ENCODE results near the gene VAPA. TPM values are rescaled to one million over a fixed set of nuclear protein-coding genes. Genes with fewer than 3 reads are reported as not detected.

The VAPA gene, protein sequence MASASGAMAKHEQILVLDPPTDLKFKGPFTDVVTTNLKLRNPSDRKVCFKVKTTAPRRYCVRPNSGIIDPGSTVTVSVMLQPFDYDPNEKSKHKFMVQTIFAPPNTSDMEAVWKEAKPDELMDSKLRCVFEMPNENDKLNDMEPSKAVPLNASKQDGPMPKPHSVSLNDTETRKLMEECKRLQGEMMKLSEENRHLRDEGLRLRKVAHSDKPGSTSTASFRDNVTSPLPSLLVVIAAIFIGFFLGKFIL
- total RNA-seq = 100 to 1,000 TPM; 162 to 201 TPM

DNA sequence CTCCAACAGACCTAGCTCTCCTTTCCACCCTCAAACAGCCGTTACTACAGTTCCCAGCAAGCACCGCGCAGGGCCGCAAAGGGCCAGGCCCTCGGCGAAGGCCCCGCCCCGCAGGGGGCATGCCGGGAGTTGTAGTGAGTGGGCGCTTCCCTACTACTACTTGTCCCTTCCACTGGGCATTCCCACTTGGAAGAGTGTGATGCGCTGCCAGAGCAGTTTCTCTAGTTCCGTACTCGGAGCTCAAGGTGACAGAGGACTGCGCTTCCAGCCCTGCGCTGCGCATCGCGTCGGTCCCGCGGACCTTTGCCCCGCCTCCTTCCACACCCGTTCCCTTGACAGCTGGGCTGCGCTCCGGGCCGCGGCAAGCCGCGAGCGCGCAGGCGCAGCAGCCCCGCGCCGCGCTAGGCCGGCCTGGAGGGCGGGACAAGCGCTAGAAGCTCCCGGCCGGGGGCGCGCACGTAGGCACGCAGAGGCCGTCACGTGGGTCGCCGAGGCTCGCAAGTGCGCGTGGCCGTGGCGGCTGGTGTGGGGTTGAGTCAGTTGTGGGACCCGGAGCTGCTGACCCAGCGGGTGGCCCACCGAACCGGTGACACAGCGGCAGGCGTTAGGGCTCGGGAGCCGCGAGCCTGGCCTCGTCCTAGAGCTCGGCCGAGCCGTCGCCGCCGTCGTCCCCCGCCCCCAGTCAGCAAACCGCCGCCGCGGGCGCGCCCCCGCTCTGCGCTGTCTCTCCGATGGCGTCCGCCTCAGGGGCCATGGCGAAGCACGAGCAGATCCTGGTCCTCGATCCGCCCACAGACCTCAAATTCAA, at the start of gene VAPA:
Gene VAPA, plus strand, starts transcription at position 491 of the 808 bp plus-strand sequence. Its CDS starts 241 bp downstream, at position 732.
- H3K27ac Mint-ChIP-seq = peak within 1 kb of the TSS; percentile 95
- peaks cover 0 to 7% of the 10 kb centered on the region in 2 donors for H3K9me3 Mint-ChIP-seq
- peaks cover 12 to 29% of the 10 kb centered on the region in 2 donors for H3K36me3 Mint-ChIP-seq
- DNase-seq (ENCODE audit: low spot score in 2 of 2) = peak; percentile 91 to 98
- peak; percentile 79 to 86 for ATAC-seq

DNA sequence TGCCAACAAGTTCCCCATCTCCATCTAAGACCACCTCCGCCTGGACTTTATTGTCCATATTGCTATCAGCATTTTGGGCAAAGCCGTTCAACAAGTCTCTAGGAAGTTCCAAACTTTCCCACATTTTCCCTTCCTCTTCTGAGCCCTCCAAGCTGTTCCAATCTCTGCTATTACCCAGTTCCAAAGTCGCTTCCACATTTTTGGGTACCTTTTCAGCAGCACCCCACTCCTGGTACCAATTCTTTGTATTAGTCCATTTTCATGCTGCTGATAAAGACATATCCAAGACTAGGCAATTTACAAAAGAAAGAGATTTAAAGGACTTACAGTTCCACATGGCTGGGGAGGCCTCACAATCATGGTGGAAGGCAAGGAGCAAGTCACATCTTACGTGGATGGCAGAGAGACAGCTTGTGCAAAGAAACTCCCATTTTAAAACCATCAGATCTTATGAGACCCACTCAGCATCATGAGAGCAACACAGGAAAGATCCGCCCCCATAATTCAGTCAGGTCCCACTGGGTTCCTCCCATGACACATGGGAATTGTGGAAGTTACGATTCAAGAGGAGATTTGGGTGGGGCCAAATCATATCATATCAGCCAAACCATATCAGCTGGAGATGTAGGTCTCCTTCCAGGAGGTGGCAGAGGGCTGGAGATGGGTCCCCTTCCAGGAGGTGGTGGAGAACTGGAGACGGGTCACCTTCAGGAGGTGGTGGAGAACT, 47.9 kb upstream of the VAPA start:
- ATAC-seq (no peak), DNase-seq (ENCODE audit: low spot score in 2 of 2) (no peak)
- peaks cover 10 to 14% of the 10 kb centered on the region in 2 donors for H3K9me3 Mint-ChIP-seq
- H3K36me3 Mint-ChIP-seq = peaks cover 13 to 14% of the 10 kb centered on the region in 2 donors
- H3K27ac Mint-ChIP-seq = no peak overlapping the region

DNA sequence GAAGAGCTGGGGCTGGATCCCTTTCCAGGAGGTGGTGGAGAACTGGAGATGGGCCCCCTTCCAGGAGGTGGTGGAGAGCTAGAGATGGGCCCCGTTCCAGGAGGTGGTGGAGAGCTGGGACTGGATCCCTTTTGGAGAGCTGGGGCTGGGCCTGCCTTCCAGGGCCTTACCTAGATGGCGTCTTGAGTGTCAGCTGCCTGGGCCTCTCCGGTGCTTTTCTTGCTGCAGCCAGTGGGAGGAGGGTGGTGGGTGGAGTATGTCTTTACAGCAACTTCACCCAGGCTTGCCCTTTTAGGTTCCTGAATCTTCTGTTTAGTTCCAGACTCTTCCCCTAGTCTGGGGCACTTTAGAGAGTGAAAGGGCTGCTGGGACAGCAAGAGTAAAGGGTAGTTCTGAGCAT, 47.2 kb upstream of the VAPA start:
- H3K27ac Mint-ChIP-seq = no peak overlapping the region
- peaks cover 13 to 14% of the 10 kb centered on the region in 2 donors for H3K36me3 Mint-ChIP-seq
- DNase-seq (ENCODE audit: low spot score in 2 of 2) = no peak
- ATAC-seq = no peak
- H3K9me3 Mint-ChIP-seq = peaks cover 10 to 14% of the 10 kb centered on the region in 2 donors

DNA sequence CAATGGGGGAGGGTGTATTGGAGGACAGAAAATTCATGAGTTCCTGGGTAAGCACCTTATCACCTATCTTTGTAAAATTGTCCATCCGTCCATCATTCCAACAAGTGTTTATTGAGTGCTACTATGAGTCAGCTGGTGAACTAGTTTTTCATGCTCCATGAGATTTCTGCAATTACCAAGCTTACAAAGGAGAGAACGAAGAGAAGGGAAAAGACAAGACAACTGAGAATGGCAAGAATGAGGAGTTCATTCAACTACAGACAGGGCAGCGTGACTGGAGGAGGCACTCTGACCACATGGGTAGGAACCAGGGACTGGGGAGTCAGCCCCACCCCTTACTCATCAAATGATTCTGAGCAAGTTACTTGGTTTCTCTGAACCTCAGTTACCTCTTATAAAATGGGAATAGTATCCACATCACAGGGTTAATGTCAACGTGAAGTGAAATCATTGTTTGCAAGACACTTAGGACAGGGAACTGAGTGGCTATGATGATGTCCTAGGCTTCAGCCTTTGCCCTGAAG, 46.7 kb upstream of the VAPA start:
- Mint-ChIP-seq H3K9me3 (peaks cover 10 to 14% of the 10 kb centered on the region in 2 donors), H3K27ac (no peak overlapping the region), H3K36me3 (peaks cover 13 to 14% of the 10 kb centered on the region in 2 donors)
- ATAC-seq = no peak
- no peak for DNase-seq (ENCODE audit: low spot score in 2 of 2)

DNA sequence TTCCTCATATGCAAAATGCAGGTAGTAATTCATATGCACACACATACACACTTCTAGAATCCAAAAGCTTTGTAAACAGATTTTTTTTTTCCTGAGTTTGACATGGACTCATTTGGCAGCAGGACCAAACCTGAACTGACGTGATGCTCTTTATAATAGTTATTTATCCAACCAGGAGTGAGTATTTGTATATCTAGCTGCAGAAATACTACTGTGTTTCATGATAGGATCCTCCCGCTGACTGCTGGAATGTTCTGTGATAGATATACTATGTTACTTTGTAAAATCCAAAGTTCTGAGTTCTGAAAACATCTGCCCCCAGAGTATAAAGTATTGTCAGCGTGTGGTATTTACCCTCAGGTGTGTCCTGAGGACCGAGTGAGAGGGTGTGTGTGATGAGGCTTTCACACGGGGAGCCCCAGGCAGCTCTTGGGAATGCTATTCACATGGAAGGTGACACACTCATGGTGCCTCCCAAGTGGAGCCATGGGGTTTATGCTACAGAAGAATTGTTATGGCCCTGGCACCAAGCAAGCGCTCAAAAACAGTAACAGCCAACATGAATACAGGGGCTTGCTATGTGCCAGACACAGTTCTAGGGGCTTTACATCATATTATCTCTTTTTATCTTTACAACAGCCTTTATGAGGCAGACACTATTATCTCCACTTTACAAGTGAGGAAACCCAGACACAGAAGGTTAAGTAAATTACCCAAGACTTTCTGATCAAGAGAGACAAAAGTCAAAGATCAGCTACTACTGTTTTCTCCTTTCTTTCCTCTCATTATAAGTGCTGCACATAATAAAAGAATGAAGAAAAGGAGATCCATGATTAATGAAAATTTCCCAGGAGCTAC, 44.7 kb upstream of the VAPA start:
- DNase-seq (ENCODE audit: low spot score in 2 of 2) = no peak
- Mint-ChIP-seq H3K36me3 (peaks cover 13 to 14% of the 10 kb centered on the region in 2 donors), H3K9me3 (peaks cover 10 to 14% of the 10 kb centered on the region in 2 donors), H3K27ac (no peak overlapping the region)
- ATAC-seq = no peak

DNA sequence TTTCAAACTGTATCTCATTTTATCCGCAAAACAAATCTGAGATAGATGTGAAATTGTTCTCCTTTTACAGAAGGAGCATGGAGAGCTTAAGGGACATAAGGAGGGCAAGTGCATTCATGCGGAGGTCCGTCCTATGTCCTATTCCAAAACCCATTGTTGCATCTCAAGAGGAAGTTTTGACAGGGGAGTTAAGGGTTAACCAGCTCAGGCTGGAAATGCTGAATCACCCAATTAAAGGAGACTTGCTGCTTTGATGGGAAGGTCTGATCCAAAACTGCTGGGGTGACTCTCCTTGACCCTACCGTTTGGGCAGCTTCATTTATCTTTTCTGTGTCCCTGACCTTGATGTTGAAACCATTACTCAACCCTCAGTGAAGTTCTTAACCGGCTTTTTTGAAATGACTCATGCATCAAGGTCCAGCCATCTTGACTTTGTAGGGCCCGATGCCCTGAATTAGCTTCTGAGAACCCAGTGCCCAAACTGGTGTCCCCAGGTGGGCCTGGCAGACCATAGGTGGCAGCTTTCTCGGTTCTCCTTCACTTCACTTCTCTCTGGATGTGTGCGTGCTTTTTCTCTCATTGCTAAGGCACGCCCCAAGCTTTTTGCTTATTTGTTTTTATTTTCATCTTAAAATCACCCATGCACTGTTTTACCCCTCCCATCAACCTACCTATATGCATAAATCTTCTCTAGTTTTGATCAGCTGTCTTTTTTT, 43.9 kb upstream of the VAPA start:
- Mint-ChIP-seq H3K9me3 (peaks cover 10 to 14% of the 10 kb centered on the region in 2 donors), H3K36me3 (peaks cover 13 to 14% of the 10 kb centered on the region in 2 donors), H3K27ac (no peak overlapping the region)
- DNase-seq (ENCODE audit: low spot score in 2 of 2) (no peak), ATAC-seq (peak in 1 of 2 donors; percentile 20)

DNA sequence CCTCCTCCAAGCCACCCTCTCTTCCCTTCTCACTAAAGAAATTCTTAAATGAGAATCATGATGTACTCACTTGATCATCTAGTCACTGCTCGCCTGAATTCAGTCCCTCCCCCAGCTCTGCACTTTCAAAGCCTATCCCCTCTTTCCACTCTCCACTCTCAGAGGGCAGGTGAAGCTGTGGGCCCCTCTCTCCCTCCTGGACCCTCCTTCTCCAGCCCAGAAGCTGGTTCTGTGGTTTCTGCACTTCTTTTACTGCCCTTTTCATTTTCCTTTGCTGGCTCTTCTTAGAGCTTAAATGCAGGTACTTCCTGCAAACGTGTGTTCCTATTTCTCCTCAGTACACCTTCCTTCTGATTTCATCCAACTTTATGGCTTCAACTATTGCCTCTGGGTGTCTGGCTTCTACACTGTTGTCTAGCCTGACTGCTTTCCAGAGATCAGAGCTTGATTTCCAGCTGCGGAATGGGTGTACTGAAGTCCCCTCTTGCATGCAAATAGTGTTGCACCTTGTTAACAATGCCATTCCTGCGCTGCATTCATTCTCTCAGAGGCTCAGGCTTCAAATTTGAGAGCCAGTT, 43.3 kb upstream of the VAPA start:
- ATAC-seq (no peak), DNase-seq (ENCODE audit: low spot score in 2 of 2) (no peak)
- Mint-ChIP-seq H3K9me3 (peaks cover 8 to 9% of the 10 kb centered on the region in 2 donors), H3K27ac (no peak overlapping the region), H3K36me3 (peaks cover 9% of the 10 kb centered on the region in 2 donors)

DNA sequence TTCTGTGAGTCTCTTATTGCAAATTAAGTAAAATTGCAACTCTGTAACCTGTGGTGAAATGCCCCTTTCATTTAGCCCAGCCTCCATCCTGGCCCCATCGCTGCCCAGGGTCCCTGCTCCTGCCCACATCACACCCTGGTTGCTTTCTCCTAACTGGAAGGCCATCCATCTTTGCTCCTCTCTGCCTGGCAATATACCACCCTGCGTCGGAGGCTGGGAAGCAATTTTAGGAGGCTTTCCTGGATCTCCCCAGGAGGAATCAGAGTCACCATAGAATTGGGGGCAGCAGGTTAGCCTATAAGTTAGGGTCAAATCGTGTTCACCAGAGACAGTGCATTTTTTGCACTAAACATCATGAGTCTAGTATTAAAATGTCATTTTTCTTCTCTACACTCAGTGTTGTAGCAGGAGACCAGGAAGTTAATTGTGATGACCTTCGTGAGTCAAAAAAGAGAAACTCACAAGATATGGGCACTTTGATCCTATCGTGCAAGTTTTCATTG, 42.5 kb upstream of the VAPA start:
- no peak for DNase-seq (ENCODE audit: low spot score in 2 of 2)

DNA sequence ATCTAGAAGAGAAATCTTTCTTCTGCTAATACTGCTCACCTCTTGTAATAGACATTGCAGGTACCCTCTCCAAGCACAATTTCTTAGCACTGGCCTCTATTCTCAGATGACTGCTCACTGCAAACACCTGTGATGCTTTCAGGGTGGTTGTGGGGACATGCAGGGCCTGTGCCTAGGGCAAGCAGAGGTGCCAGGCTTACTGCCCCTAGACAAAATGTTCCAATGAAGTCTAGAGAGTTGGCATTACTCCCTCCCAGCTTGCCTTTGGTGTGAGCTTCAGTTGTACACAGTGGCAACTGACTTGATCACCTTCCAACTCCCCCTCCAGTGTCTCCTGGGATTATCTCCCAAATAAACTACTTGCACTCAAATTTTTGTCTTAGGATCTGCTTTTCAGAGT, 41.0 kb upstream of the VAPA start:
- ATAC-seq (no peak), DNase-seq (ENCODE audit: low spot score in 2 of 2) (no peak)
- no peaks in the 10 kb centered on the region for H3K36me3 Mint-ChIP-seq
- no peaks in the 10 kb centered on the region for H3K9me3 Mint-ChIP-seq
- H3K27ac Mint-ChIP-seq = no peak overlapping the region

More for the DNA sequence above, 42.5 kb upstream of the VAPA start:
- no peak overlapping the region for H3K27ac Mint-ChIP-seq
- peaks cover under 1 to 2% of the 10 kb centered on the region in 2 donors for H3K9me3 Mint-ChIP-seq
- H3K36me3 Mint-ChIP-seq = peaks cover 2% of the 10 kb centered on the region in 2 donors
- no peak for ATAC-seq

DNA sequence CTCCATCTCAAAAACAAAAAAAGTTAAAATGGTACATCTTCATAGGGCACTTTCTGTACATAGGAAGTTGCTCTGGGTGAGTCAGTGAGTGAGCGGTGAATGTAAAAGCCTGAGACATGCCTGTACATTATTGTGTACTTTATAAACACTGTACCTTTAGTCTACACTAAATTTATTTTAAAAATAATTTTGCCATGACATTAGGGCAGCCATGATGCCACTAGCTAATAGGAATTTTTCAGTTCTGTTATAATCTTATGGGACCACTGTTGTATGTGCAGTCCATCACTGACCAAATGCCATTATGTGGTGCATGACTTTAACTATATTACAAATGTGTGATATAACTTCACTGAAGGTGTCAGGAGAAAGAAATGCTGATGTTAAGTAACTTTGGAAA, 39.1 kb upstream of the VAPA start:
- DNase-seq (ENCODE audit: low spot score in 2 of 2) (no peak), ATAC-seq (no peak)
- H3K9me3 Mint-ChIP-seq = no peaks in the 10 kb centered on the region
- H3K36me3 Mint-ChIP-seq = no peaks in the 10 kb centered on the region
- no peak overlapping the region for H3K27ac Mint-ChIP-seq

DNA sequence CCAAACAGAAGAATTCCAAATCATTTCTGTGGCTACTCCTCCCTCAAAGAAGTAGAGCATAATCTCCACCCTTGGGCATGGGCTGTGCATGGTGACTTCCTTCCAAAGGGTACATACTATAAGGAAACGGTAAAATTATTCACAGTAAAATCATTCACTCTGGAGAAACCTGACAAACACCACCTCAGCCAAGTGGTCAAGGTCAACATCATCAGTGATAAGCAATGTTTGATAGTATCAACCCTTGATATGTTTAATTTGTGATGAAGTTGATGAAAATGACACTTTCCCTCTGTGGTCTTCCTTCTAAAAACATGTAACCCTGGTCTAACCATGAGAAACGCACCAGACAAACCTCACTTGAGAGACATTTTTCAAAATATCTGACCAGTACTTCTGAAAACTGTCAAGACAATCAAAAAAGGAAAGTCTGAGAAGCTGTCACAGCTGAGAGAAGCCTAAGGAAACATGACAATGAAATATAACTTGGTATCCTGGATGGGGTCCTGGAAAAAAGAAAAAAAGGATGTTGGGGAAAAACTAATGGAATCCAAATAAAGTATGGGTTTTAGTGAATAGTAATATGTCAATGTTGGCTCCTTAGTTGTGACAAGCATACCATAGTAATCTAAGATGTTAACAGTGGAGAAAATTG, 37.5 kb upstream of the VAPA start:
- Mint-ChIP-seq H3K36me3 (no peaks in the 10 kb centered on the region), H3K27ac (peak overlapping the region in 1 of 2 donors; percentile 5), H3K9me3 (no peaks in the 10 kb centered on the region)
- ATAC-seq (no peak), DNase-seq (ENCODE audit: low spot score in 2 of 2) (no peak)

DNA sequence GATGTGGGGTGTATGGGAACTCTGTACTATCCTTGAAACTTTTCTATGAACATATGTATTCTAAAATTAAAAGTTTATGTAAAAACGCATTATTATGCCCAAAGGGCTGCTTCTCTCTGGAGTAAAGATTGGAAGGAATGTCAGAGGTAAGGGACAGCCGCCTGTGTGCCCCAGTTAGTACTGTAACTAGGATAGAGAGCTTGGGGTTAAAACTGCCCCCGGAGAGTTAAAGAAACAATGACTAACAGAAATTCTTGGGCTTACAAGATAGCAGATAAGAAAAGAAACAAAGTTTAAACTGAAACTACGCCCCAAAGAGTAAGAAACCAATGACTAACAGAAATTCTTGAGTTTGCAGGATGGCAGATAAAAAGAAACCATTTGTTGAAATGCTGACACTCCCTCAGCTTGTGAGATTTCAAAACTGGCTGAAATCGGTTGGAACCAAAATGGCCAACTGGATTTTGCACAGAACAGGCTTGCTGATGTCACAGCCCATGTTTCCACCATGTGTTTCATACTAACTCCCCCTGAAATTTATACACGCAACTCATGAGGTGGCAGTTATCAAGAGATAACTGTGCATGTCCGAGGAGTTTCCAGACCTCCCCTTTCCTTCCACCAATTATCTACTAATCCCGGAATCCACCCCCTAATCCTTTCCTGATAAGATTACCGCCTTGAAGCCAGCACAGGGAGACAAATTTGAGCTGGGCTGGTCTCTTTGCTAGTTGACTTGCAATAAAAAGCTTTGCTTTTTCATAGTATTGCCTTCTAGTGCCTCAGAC, 36.8 kb upstream of the VAPA start:
- H3K36me3 Mint-ChIP-seq = no peaks in the 10 kb centered on the region
- peak overlapping the region in 1 of 2 donors; percentile 5 for H3K27ac Mint-ChIP-seq
- no peaks in the 10 kb centered on the region for H3K9me3 Mint-ChIP-seq
- DNase-seq (ENCODE audit: low spot score in 2 of 2) (no peak), ATAC-seq (peak; percentile 91 to 93)

DNA sequence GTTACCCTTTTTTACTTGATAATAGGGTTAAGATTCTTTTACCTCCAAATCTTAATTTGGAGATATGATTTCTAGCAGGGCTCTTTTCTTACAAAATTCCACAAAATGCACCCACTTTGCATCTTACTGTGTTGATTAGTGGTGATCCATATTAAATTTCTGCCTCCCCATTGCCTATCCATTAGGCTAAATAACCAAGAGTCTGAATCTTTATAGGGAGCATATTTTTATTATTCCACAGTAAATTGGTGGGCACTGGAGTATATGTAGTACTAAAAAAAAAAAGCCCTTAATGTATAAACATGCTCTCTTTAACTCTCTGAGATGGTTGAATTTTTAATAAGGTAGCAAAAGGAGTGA, 36.2 kb upstream of the VAPA start:
- no peak for DNase-seq (ENCODE audit: low spot score in 2 of 2)
- no peaks in the 10 kb centered on the region for H3K9me3 Mint-ChIP-seq
- no peak for ATAC-seq
- no peak overlapping the region for H3K27ac Mint-ChIP-seq
- no peaks in the 10 kb centered on the region for H3K36me3 Mint-ChIP-seq

DNA sequence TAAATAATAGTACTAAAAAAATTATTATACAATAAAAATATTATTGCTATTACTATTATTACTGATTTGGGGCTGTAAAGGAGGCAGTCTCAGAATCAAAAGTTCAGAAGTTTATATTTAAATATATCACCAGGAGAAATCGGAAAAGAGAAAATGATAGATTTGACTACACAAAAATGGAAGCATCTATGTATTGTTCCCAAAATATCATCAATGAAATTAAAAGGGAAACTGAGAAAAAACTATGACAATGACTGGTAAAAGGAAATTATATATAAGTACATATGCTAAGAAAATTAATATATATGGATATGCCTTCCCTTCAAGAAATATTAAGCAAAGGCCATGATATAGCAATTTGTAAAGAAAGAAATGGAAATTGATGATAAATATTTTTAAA, 35.7 kb upstream of the VAPA start:
- Mint-ChIP-seq H3K36me3 (no peaks in the 10 kb centered on the region), H3K9me3 (no peaks in the 10 kb centered on the region), H3K27ac (no peak overlapping the region)
- no peak for ATAC-seq
- DNase-seq (ENCODE audit: low spot score in 2 of 2) = no peak
